Karpas-422 (cell line): ENCODE data around the gene GPR142. TPM values are rescaled to one million over a fixed set of nuclear protein-coding genes. Genes with fewer than 3 reads are reported as not detected.

ENCODE experiments used
- DNase-seq: peaks from one replicate; pipeline ENCODE4 v3.0.0-alpha.2; 2015
- H2AFZ ChIP-seq: fragments of 200-600 bp; sonication (generic); 2 replicates; pipeline ENCODE4 v1.6.1; 2014; ENCODE audit warnings: antibody characterized with exemption, low read length, mixed read lengths
- H3K27ac ChIP-seq: fragments of 200-600 bp; sonication (generic); 2 replicates; pipeline ENCODE4 v1.5.1; 2014; ENCODE audit warnings: mild to moderate bottlenecking, low read length, moderate library complexity
- H3K27me3 ChIP-seq: fragments of 200-600 bp; sonication (generic); 2 replicates; pipeline ENCODE4 v1.6.1; 2014; ENCODE audit warnings: low read length, mixed read lengths
- H3K36me3 ChIP-seq: fragments of 200-600 bp; sonication (generic); 2 replicates; pipeline ENCODE4 v1.6.1; 2014; ENCODE audit warnings: low read length, mixed read lengths; ENCODE audit not compliant: insufficient read depth
- H3K4me1 ChIP-seq: fragments of 200-600 bp; sonication (generic); 2 replicates; pipeline ENCODE4 v1.6.1; 2014; ENCODE audit warnings: mild to moderate bottlenecking, low read length, mixed read lengths
- H3K4me2 ChIP-seq: fragments of 200-600 bp; sonication (generic); 2 replicates; pipeline ENCODE4 v1.6.1; 2014; ENCODE audit warnings: low read length, low read depth, mild to moderate bottlenecking; ENCODE audit not compliant: poor library complexity, severe bottlenecking
- H3K4me3 ChIP-seq: fragments of 200-600 bp; sonication (generic); 2 replicates; pipeline ENCODE4 v1.5.1; 2014; ENCODE audit warnings: mild to moderate bottlenecking, antibody characterized with exemption, low read length, mixed read lengths
- H3K79me2 ChIP-seq: fragments of 200-600 bp; sonication (generic); 2 replicates; pipeline ENCODE4 v1.6.1; 2014; ENCODE audit warnings: mild to moderate bottlenecking, low read length, mixed read lengths
- H3K9ac ChIP-seq: fragments of 200-600 bp; sonication (generic); 2 replicates; pipeline ENCODE4 v1.6.0; 2014; ENCODE audit warnings: low read length
- H3K9me2 ChIP-seq: fragments of 200-600 bp; sonication (generic), shearing (Covaris generic); replicated peaks from 2 replicates; pipeline ENCODE4 v1.6.0; 2014; ENCODE audit warnings: mild to moderate bottlenecking, low read length, moderate library complexity; ENCODE audit not compliant: insufficient read depth
- H3K9me3 ChIP-seq: fragments of 300-700, 200-600 bp; sonication (generic); 2 replicates; pipeline ENCODE4 v1.6.1; 2014; ENCODE audit warnings: low read length, mixed read lengths
- H4K20me1 ChIP-seq: fragments of 200-600 bp; sonication (generic); 2 replicates; pipeline ENCODE4 v1.6.1; 2014; ENCODE audit warnings: mild to moderate bottlenecking, antibody characterized with exemption, low read length, low read depth; ENCODE audit not compliant: insufficient read depth
- total RNA-seq: library from RNA; depleted of rRNA; stranded (reverse); fragments of >200 nt; shearing (Covaris generic); gene quantifications from 2 replicates; pipeline ENCODE4 v1.2.3, GENCODE V29; 2014; ENCODE audit warnings: low replicate concordance

The GPR142 gene
- total RNA-seq, 1 experiment from 2014 or later: not detected

DNA sequence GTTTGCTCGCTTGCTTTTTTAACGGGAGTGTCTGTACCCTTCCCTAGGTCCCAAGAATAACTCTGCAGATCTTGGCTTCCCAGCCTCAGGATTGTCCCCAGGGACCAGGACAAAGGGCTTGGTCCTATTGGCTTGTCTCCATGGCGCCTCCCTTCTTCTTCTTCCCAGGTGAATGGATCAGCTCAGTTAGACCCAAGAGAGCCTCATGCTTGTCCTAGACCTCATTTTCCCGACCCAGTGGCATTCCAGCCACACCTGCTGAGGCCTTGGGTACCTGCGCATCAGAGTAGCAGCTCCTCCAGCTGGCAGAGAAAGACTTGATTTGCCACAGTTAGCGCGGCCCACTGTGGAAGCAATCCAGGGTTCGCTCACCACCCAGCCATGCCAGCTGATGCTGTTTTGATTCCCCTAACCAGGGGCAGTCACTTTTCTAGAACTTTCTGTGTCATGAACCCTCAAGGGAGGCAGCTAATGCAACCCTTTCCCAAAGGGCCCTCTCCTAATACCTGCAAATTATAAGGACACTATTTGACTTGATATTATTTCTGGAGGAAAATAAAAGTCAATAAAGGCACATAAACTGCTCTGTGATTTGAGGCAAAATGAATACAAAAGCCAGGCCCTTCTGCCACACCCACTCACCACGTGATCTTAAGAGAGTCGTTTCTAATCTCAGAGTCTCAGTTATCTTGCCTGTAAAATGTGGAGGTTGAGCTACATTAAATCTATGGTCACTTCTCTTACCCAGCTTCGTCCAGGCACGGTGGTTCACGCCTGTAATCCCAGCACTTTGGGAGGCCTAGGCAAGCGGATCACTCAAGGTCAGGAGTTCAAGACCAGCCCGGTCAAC, 13.9 kb downstream of the GPR142 start:
- no peaks in the 10 kb centered on the region for H3K36me3 ChIP-seq
- H3K9ac ChIP-seq: no peak overlapping the region
- H3K27ac ChIP-seq: no peak overlapping the region
- H3K9me2 ChIP-seq: no peaks in the 10 kb centered on the region
- H4K20me1 ChIP-seq: no peaks in the 10 kb centered on the region
- no peak overlapping the region for H3K4me3 ChIP-seq
- no peaks in the 10 kb centered on the region for H3K9me3 ChIP-seq
- no peak overlapping the region for H3K4me2 ChIP-seq
- no peak for DNase-seq
- no peaks in the 10 kb centered on the region for H3K79me2 ChIP-seq
- H2AFZ ChIP-seq: no peak overlapping the region
- H3K27me3 ChIP-seq: no peaks in the 10 kb centered on the region
- H3K4me1 ChIP-seq: no peaks in the 10 kb centered on the region

DNA sequence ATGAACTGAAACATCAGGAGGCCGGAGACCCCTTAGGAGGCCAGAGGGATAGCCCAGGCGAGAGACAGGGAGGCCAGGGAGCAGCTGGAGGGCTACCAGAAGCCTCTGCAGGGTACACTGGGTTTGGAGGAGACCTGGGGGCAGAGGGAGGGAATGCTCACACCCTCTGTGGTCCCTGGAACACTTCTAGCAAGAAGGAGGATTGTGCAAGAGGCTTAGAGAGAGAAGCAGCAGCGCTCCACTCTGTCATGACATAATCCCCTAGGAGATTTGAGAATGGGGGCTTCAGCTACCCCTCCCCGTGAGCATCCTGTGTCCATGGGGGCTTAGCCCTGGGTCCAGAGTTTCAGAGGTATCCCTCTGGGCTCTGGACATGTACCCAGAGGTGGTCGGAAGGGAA, 15.8 kb downstream of the GPR142 start:
- Histone ChIP-seq H3K79me2 (no peaks in the 10 kb centered on the region), H3K4me1 (no peaks in the 10 kb centered on the region), H3K9me3 (no peaks in the 10 kb centered on the region), H4K20me1 (no peaks in the 10 kb centered on the region), H3K4me3 (no peak overlapping the region), H3K27me3 (no peaks in the 10 kb centered on the region), H3K4me2 (no peak overlapping the region), H2AFZ (no peak overlapping the region), H3K36me3 (no peaks in the 10 kb centered on the region), H3K9me2 (no peaks in the 10 kb centered on the region), H3K9ac (no peak overlapping the region), H3K27ac (no peak overlapping the region)
- DNase-seq: no peak

DNA sequence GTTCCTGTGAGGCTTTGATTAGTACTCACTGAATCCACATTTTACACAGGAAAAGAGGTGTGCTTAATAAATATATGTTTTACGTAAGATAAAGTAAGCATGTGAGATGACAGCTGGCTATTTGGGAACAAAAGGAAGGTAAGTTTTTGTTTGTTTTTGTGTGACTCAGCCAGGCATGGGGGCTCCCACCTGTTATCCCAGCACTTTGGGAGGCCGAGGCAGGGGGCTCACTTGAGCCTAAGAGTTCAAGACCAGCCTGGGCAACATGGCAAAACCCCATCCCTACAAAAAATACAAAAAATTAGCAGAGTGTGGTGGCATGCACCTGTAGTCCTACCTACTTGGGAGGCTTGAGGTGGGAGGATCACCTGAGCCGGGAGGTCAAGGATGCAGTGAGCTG, 17.9 kb downstream of the GPR142 start:
- Histone ChIP-seq H4K20me1 (no peaks in the 10 kb centered on the region), H3K9ac (no peak overlapping the region), H3K79me2 (no peaks in the 10 kb centered on the region), H3K9me2 (no peaks in the 10 kb centered on the region), H3K4me2 (no peak overlapping the region), H3K27ac (no peak overlapping the region), H3K9me3 (no peaks in the 10 kb centered on the region), H3K4me3 (no peak overlapping the region), H3K4me1 (no peaks in the 10 kb centered on the region), H3K27me3 (no peaks in the 10 kb centered on the region), H2AFZ (no peak overlapping the region), H3K36me3 (no peaks in the 10 kb centered on the region)
- no peak for DNase-seq

DNA sequence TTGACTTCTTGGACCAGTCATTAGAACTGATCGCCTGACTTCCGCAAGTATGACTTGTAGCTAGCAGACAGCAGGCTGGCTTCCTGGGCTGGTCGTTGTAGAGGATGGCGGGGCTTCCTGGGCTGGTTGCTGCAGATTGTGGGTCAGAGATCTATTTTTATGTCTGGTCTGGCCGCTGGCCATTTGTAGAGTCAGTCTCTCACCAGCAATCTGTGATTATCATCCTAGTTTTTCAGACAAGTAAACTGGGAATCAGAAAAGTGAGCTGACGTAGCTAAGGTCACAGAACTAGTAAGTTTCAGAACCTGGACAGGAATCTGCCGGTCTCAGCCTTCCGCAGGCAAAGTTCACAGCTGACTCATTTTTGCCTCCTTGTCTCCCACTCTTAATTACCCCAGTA, 19.1 kb downstream of the GPR142 start:
- no peaks in the 10 kb centered on the region for H3K9me2 ChIP-seq

DNA sequence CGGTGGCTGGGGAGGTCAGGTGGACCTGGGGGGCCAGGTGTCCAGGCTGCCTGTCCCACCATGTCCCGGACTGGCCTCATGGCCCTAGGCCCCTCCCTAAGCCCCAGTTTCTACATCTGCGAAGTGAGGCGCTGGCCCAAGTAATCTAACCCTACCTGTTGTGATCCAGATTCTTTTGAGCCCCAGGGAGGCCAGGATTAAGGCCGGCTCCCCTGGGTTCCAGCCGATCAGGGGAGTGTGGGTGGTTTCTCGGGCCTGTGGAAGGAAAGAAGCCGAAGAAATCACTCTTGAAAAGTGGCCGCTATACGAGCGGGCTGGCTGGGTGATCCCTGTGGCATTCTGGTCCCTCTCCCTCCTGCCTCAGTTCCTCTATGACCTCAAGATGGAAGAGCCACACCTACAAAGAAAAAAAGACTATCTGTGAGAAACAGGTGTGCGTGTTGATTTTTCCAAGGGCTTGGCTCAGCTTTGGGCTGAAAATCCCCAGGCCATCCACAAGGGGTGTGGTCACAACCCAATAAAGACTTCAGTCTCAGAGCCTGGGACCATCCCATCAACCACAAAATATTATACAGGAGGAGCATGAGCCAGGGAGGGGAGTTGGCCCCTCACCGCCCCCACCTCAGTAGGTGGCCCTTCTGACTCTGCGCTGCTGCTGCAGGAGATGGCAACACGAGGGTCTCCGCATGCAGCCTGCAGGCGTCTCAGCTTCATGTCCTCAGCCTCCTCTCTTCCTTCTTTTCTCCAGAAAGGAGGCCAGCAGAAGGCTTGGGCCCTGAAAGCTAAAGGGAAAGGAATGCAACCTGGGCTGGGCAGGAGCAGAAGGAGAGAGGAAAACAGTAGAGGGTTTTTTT, 20.3 kb downstream of the GPR142 start:
- H3K4me3 ChIP-seq: no peak overlapping the region
- no peak overlapping the region for H2AFZ ChIP-seq
- H3K4me1 ChIP-seq: no peaks in the 10 kb centered on the region
- H3K27ac ChIP-seq: no peak overlapping the region
- H3K36me3 ChIP-seq: no peaks in the 10 kb centered on the region
- H3K9me3 ChIP-seq: no peaks in the 10 kb centered on the region
- DNase-seq: no peak
- H3K9ac ChIP-seq: no peak overlapping the region
- no peak overlapping the region for H3K4me2 ChIP-seq
- no peaks in the 10 kb centered on the region for H4K20me1 ChIP-seq
- no peaks in the 10 kb centered on the region for H3K79me2 ChIP-seq
- no peaks in the 10 kb centered on the region for H3K9me2 ChIP-seq
- H3K27me3 ChIP-seq: no peaks in the 10 kb centered on the region

More for the DNA sequence above, 19.1 kb downstream of the GPR142 start:
- Histone ChIP-seq H4K20me1 (no peaks in the 10 kb centered on the region), H2AFZ (no peak overlapping the region), H3K27me3 (no peaks in the 10 kb centered on the region), H3K79me2 (no peaks in the 10 kb centered on the region), H3K4me3 (no peak overlapping the region), H3K9ac (no peak overlapping the region), H3K4me2 (no peak overlapping the region), H3K9me3 (no peaks in the 10 kb centered on the region), H3K36me3 (no peaks in the 10 kb centered on the region), H3K4me1 (no peaks in the 10 kb centered on the region), H3K27ac (no peak overlapping the region)
- DNase-seq: no peak

DNA sequence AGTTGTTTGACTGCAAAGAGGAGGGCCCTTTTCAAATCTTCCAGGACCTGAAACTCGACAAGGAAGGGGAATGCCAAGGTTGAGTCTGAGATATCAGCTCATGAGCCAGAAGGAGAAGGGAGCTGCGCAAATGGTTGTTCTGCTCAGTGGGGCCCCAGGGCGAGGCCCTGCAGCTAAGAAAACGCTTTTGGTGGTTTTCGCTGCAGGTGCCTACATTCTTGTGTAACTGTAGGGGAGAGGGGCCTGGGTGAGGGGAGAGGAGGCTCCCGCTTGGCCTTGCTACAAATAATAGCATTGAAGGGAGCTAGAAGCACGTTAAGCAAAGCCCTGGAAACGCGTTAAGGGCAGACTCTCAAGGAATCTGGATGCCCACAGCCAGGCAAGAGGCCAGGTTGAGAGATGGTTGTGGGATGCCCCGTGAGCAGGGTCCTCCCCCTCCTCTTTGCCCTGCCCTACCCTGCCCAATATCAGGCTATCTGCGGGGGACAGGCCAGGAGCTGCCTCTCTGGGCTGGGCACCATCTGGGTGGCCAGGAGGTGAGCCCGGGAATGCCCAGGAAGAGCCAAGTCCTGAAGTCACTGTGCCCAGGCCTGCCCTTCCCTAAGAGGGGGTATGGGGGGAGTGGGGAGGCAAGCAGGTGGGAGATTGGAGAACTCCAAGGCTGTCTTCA, 21.9 kb downstream of the GPR142 start:
- no peak overlapping the region for H3K27ac ChIP-seq
- no peak overlapping the region for H3K4me2 ChIP-seq
- no peaks in the 10 kb centered on the region for H3K36me3 ChIP-seq
- H3K9me2 ChIP-seq: no peaks in the 10 kb centered on the region
- no peak overlapping the region for H2AFZ ChIP-seq
- no peaks in the 10 kb centered on the region for H3K79me2 ChIP-seq
- no peak overlapping the region for H3K4me3 ChIP-seq
- DNase-seq: no peak
- H3K27me3 ChIP-seq: no peaks in the 10 kb centered on the region
- H3K4me1 ChIP-seq: no peaks in the 10 kb centered on the region
- H3K9ac ChIP-seq: no peak overlapping the region
- H4K20me1 ChIP-seq: no peaks in the 10 kb centered on the region
- no peaks in the 10 kb centered on the region for H3K9me3 ChIP-seq

DNA sequence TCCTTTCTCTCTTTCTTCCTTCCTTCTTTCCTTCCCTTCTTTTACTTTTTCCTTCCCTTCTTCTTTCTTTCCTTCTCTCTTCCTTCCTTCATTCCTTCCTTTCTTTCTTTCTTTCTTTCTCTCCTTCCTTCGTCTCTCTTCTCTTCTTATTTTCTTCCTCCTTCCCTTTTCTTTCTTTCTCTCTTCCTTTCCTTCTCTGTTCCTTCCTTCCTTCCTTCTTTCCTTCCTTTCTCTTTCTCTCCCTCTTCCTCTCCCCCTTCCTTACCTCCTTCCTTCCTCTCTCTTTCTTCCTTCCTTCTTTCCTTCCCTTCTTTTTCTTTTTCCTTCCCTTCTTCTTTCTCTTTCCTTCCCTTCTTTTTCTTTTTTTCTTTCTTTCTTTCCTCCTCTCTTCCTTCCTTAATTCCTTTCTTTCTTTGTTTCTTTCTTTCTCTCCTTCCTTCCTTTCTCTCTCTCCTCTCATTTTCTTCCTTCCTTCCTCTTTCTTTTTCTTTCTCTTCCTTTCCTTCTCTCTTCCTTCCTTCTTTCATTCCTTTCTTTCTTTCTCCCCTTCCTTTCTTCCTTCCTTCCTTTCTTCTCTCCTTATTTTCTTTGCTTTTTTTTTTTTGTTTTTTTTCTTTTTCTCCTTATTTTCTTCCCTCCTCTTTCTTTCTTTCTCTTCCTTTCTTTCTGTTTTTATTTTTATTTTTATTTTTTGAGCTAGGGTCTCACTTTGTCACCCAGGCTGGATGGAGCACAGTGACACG, 22.8 kb downstream of the GPR142 start:
- H3K27ac ChIP-seq: no peak overlapping the region
- no peak for DNase-seq
- no peak overlapping the region for H3K4me2 ChIP-seq
- H3K79me2 ChIP-seq: no peaks in the 10 kb centered on the region
- H3K4me1 ChIP-seq: no peaks in the 10 kb centered on the region
- no peaks in the 10 kb centered on the region for H3K9me2 ChIP-seq
- no peaks in the 10 kb centered on the region for H3K9me3 ChIP-seq
- no peaks in the 10 kb centered on the region for H3K36me3 ChIP-seq
- H3K9ac ChIP-seq: no peak overlapping the region
- H3K4me3 ChIP-seq: no peak overlapping the region
- no peaks in the 10 kb centered on the region for H4K20me1 ChIP-seq
- no peaks in the 10 kb centered on the region for H3K27me3 ChIP-seq
- H2AFZ ChIP-seq: no peak overlapping the region
